ENCODE data around the gene S100Z. TPM values are rescaled to one million over a fixed set of nuclear protein-coding genes. Genes with fewer than 3 reads are reported as not detected.
"Not testable (repeated sequence)": the region's sequence is repeated elsewhere in the genome, so short reads cannot be mapped to it uniquely, and the experiment has no call there.

S100Z gene
- total and polyA plus RNA-seq, 10 of the 15 experiments (the other 5 are each of a cell fraction or from before 2014, with no cell fraction given), result 0.12 to 0.51 (median 0.30) TPM; not detected in 2

GRCh38 chr5:76854644-76855043, 4.8 kb downstream of the S100Z start (continued):
- no peak for TF ChIP-seq ZBTB11 (CRISPR knock-in tag; IDR thresholded peaks at IDR 0.05)

GRCh38 chr5:76855501-76855900, 5.7 kb downstream of the S100Z start:
- in situ Hi-C loops (cut with MboI); BruUV-seq (replicated peaks); H3K27me3 ChIP-seq (replicated peaks in 1 of 2; ENCODE audit: control insufficient read depth in 2 of 2, insufficient read depth in 2 of 2, low read length in 1 of 2); ATAC-seq; POLR2A ChIA-PET; H3K9ac ChIP-seq (ENCODE audit: control insufficient read depth, insufficient read depth, low read length); FAIRE-seq; H3K4me1 ChIP-seq (ENCODE audit: control insufficient read depth, insufficient read depth, low read length); H3K9me3 ChIP-seq (replicated peaks; ENCODE audit: control insufficient read depth, insufficient read depth, low read length); H3K4me3 ChIP-seq; H3K79me2 ChIP-seq (ENCODE audit: control insufficient read depth, insufficient read depth, low read length); intact Hi-C loops (cut with micrococcal nuclease; ENCODE audit: unreplicated experiment); H4K20me1 ChIP-seq (ENCODE audit: control insufficient read depth, insufficient read depth); H3K27ac ChIP-seq (ENCODE audit: control insufficient read depth, insufficient read depth); DNase-seq (ENCODE audit: low read depth, low spot score); H3K4me2 ChIP-seq (ENCODE audit: control insufficient read depth, insufficient read depth); H3K36me3 ChIP-seq (ENCODE audit: control insufficient read depth in 2 of 2, insufficient read depth in 2 of 2, low read length in 1 of 2); CTCF ChIA-PET: not testable (repeated sequence)
- peak overlapping the region; percentile 50; the same call in 1 of the 2 replicates for H2AFZ ChIP-seq (ENCODE audit: control insufficient read depth, low read depth, low read length)
- SMC1A ChIA-PET (ENCODE audit: uncharacterized antibody, unreplicated experiment), result interaction anchor here (1.4 kb wide), 1 partner anchor 81 kb away, joined by 4 read pairs; no protein-coding TSS in a partner anchor
- RAD21 ChIA-PET (ENCODE audit: unreplicated experiment), result interaction anchor here (1.3 kb wide), 1 partner anchor 81 kb away, joined by 3 read pairs; no protein-coding TSS in a partner anchor
